PC-3 (cell line): ENCODE measurements around the gene ARHGAP25. TPM values are rescaled to one million over a fixed set of nuclear protein-coding genes. Genes with fewer than 3 reads are reported as not detected.

Source experiments
- ATAC-seq: fragments of 200-7000 bp; cut with Tn5 transposase; 2 replicates; pipeline ENCODE4 v1.9.1; 2020; ENCODE audit warnings: mild to moderate bottlenecking, moderate library complexity
- BruUV-seq: library from RNA; stranded (reverse); fragments of 400-500 nt; replicated peaks from 2 replicates; lab custom pipeline; 2021; lab: Mats Ljungman, UMichigan
- CTCF ChIA-PET: fragments of 300-600 bp; sonication (Branson Sonifier 250); formaldehyde crosslinking; loops from one replicate; lab custom pipeline; 2022; ENCODE audit warnings: antibody characterized with exemption; lab: Charles Lee
- POLR2A ChIA-PET: fragments of 300-600 bp; sonication (Branson Sonifier 250); formaldehyde crosslinking; loops from one replicate; lab custom pipeline; 2022; ENCODE audit warnings: antibody characterized with exemption; ENCODE audit not compliant: unreplicated experiment; lab: Charles Lee
- DNase-seq: peaks from one replicate; pipeline ENCODE4 v3.0.0-alpha.2; 2015
- H2AFZ ChIP-seq: fragments of 300-600 bp; sonication (generic); 2 replicates; pipeline ENCODE4 v1.6.0; 2016; ENCODE audit warnings: antibody characterized with exemption, low read length
- H3F3A ChIP-seq: fragments of 300-600 bp; sonication (generic); one replicate; pipeline ENCODE4 v1.6.0; 2017; ENCODE audit warnings: antibody characterized with exemption, low read length, control low read depth, mild to moderate bottlenecking; ENCODE audit not compliant: unreplicated experiment
- H3K27ac ChIP-seq: fragments of 300-600 bp; sonication (generic); 2 replicates; pipeline ENCODE4 v1.5.1; 2016; ENCODE audit warnings: mild to moderate bottlenecking, low read length
- H3K27me3 ChIP-seq: fragments of 300-600 bp; sonication (generic); 2 replicates; pipeline ENCODE4 v1.6.1; 2016; ENCODE audit warnings: low read length, mixed read lengths
- H3K36me3 ChIP-seq: fragments of 300-600 bp; sonication (generic); 2 replicates; pipeline ENCODE4 v1.6.1; 2016; ENCODE audit warnings: low read depth, mixed run types, low read length, mixed read lengths
- H3K4me1 ChIP-seq: fragments of 300-600 bp; sonication (generic); 2 replicates; pipeline ENCODE4 v1.5.1; 2016; ENCODE audit warnings: low read length; ENCODE audit not compliant: insufficient read depth
- H3K4me2 ChIP-seq: fragments of 300-600 bp; sonication (generic); 2 replicates; pipeline ENCODE4 v1.6.0; 2016; ENCODE audit warnings: low read length
- H3K4me3 ChIP-seq: fragments of 300-600 bp; sonication (generic); 2 replicates; pipeline ENCODE4 v1.5.1; 2016; ENCODE audit warnings: mild to moderate bottlenecking, low read length, mixed read lengths
- H3K79me2 ChIP-seq: fragments of 300-600 bp; sonication (generic); 2 replicates; pipeline ENCODE4 v1.6.1; 2017; ENCODE audit warnings: low read length, mixed read lengths
- H3K9ac ChIP-seq: fragments of 300-600 bp; sonication (generic); 2 replicates; pipeline ENCODE4 v1.6.0; 2016; ENCODE audit warnings: mild to moderate bottlenecking, low read length
- H3K9me2 ChIP-seq: fragments of 300-600 bp; sonication (generic); replicated peaks from 2 replicates; pipeline ENCODE4 v1.6.1; 2016; ENCODE audit warnings: mixed run types, low read length, mixed read lengths
- H3K9me3 ChIP-seq: fragments of 300-600 bp; sonication (generic); 2 replicates; pipeline ENCODE4 v1.6.1; 2016; ENCODE audit warnings: low read length, mixed read lengths
- H4K20me1 ChIP-seq: fragments of 300-600 bp; sonication (generic); 2 replicates; pipeline ENCODE4 v1.6.1; 2016; ENCODE audit warnings: low read length, mixed read lengths
- EZH2 ChIP-seq: fragments of 300-600 bp; sonication (generic); IDR thresholded peaks from one replicate; pipeline ENCODE4 v1.6.1; 2017; ENCODE audit warnings: antibody characterized with exemption, mild to moderate bottlenecking, low read length; ENCODE audit not compliant: unreplicated experiment
- EZH2phosphoT487 ChIP-seq: fragments of 300-600 bp; sonication (generic); IDR thresholded peaks from 2 replicates; pipeline ENCODE4 v1.6.1; 2018; ENCODE audit warnings: mild to moderate bottlenecking, antibody characterized with exemption, low read length, borderline replicate concordance
- intact Hi-C: fragments of 100-400 bp; cut with micrococcal nuclease; formaldehyde crosslinking; loops from 2 replicates; pipeline ENCODE4 v1.9.0; 2023
- total RNA-seq: library from RNA; depleted of rRNA; stranded (reverse); fragments of >200 nt; gene quantifications from 2 replicates; pipeline ENCODE4 v1.2.3, GENCODE V29; 2014
- TF ChIP-seq, protein P1 (sequence below): fragments of 300-600 bp; sonication (generic); conservative IDR thresholded peaks from 2 replicates; pipeline ENCODE4 v1.5.1; 2017; ENCODE audit warnings: antibody characterized with exemption, low read depth, mild to moderate bottlenecking, low read length

Gene ARHGAP25
- total RNA-seq, 1 experiment from 2014 or later: not detected

DNA sequence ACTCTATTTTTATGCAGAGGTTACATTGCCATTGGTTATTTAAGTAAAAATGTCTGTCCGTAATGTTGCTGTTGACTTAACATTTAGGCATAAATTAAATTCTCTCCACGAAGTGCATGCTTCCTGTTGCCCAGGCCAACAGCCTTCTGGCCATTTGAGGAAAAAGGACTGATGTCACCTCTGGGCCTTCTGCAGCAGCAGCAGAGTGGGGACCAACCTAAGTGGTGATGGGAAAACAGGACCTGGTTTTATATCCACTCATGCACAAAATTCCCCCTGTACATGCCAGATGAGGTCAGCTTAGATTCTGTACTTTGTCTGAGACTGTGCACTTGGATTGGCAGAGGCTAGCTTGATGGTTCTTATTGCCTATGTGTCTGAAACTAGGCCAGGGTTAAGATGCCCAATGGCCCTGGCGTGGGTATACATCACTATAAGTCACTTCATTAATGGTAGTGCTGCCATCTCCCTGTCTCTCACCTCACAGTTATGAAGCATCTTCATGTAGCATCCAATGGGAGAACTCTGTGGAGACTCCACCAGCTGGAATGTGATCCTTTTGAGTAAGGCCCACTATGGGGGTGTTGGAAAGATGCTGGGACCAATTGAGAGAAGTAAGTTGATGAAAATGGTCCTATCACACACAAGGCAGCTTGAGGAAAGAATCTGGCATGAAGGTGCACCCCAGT is 4.4 kb downstream of the ARHGAP25 start:
- Histone ChIP-seq H3K4me1 (no peaks in the 10 kb centered on the region), H3K4me2 (no peak overlapping the region), H2AFZ (no peak overlapping the region), H3K79me2 (no peaks in the 10 kb centered on the region), H3K36me3 (no peaks in the 10 kb centered on the region), H3K27me3 (no peaks in the 10 kb centered on the region), H3K9ac (no peak overlapping the region), H3K4me3 (no peak overlapping the region), H3K27ac (no peak overlapping the region), H3K9me3 (no peaks in the 10 kb centered on the region), H3K9me2 (no peaks in the 10 kb centered on the region), H4K20me1 (no peaks in the 10 kb centered on the region), H3F3A (no peaks in the 10 kb centered on the region)
- ChIA-PET CTCF (interaction anchor here (0.5 kb wide), 1 partner anchor 170 kb away, joined by 3 read pairs; no protein-coding TSS in a partner anchor), POLR2A (no interaction called here)
- intact Hi-C loops: no loop called here
- DNase-seq: no peak
- no peak for TF ChIP-seq EZH2phosphoT487
- TF ChIP-seq, protein P1, sequence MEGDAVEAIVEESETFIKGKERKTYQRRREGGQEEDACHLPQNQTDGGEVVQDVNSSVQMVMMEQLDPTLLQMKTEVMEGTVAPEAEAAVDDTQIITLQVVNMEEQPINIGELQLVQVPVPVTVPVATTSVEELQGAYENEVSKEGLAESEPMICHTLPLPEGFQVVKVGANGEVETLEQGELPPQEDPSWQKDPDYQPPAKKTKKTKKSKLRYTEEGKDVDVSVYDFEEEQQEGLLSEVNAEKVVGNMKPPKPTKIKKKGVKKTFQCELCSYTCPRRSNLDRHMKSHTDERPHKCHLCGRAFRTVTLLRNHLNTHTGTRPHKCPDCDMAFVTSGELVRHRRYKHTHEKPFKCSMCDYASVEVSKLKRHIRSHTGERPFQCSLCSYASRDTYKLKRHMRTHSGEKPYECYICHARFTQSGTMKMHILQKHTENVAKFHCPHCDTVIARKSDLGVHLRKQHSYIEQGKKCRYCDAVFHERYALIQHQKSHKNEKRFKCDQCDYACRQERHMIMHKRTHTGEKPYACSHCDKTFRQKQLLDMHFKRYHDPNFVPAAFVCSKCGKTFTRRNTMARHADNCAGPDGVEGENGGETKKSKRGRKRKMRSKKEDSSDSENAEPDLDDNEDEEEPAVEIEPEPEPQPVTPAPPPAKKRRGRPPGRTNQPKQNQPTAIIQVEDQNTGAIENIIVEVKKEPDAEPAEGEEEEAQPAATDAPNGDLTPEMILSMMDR: no peak
- no peak for TF ChIP-seq EZH2
- BruUV-seq: no TSS peak
- ATAC-seq: no peak

DNA sequence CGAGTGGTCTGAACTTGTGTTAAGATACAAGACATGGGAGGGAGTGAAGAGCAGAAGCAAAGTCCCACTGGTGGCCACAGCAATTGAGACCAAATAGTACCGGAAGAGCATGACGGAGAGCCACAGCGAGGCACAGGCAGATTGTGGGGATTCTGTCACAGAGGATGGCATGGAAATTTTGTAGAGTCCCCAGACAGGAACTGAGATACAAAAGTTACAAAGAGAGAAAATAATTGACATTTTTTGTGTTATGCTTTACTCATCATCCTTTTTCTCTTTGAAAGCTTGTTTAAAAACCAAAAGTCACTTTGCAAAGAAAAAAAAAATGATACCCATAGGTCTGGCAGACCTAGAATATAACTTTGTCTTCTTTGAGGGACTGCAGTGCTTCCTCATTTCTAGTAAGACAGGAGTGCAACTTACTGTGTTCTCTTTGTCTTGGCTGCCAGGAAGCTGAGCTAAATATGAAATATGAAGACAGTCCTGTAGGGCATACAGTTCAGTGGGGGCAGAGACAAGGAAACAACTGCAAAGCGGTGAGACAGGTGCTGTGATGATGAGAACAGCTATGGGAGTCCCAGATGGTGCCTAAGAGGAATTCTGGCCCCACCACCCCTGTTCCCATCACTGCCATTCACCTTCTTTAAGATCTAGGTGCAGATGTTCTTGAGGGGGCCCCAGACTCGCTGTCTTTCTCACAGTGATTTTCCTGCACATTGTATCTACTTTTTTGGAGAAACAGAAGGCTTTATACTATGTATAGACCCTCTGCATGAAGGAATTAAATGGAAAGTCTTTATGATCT is 5.2 kb downstream of the ARHGAP25 start:
- Histone ChIP-seq H3F3A (no peaks in the 10 kb centered on the region), H3K9ac (no peak overlapping the region), H3K27me3 (no peaks in the 10 kb centered on the region), H3K4me3 (no peak overlapping the region), H3K27ac (no peak overlapping the region), H3K4me2 (no peak overlapping the region), H3K9me3 (no peaks in the 10 kb centered on the region), H3K36me3 (no peaks in the 10 kb centered on the region), H4K20me1 (no peaks in the 10 kb centered on the region), H3K79me2 (no peaks in the 10 kb centered on the region), H3K4me1 (no peaks in the 10 kb centered on the region), H3K9me2 (no peaks in the 10 kb centered on the region), H2AFZ (no peak overlapping the region)
- no TSS peak for BruUV-seq
- POLR2A ChIA-PET: no interaction called here
- ATAC-seq (no peak), DNase-seq (no peak)
- TF ChIP-seq EZH2 (no peak), EZH2phosphoT487 (no peak)
- TF ChIP-seq, protein P1: no peak
- intact Hi-C loops: no loop called here
- CTCF ChIA-PET: interaction anchor here (0.5 to 0.6 kb wide), 2 partner anchors 13 to 169 kb away, joined by 3 read pairs; no protein-coding TSS in a partner anchor
